Measurements from ENCODE around the gene ZBTB47. TPM values are rescaled to one million over a fixed set of nuclear protein-coding genes. Genes with fewer than 3 reads are reported as not detected.

The ZBTB47 gene
- polyA plus RNA-seq, 1 donor (not counting 4 experiments of a cell fraction or from before 2014, with no cell fraction given), result 5.1 TPM

DNA sequence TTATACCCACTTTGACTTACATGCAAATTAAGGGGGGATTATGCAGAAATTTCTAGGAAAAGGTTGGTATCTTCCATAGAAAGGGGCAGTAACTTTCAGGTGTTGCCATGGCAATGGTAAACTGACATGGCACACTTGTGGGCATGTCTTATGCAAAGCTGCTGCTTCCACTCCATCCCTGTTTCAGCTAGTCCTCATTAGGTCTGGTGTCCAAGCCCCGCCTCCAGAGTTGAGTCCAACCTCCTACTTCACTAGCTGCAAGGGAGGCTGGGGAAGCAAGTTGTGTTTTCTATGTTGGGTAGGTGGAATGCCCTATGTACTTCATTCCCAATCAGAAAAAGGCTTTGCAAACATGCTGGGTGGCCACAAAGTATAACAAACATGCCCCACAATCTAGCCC, 17.2 kb downstream of the ZBTB47 start:
- no peak overlapping the region for H3K9ac ChIP-seq (ENCODE audit: control insufficient read depth, extremely low read depth, insufficient read depth, low read length)
- no peaks in the 10 kb centered on the region for H3K4me1 ChIP-seq (ENCODE audit: control insufficient read depth, extremely low read depth, insufficient read depth, low read length)
- no peak overlapping the region for H2AFZ ChIP-seq (ENCODE audit: control insufficient read depth, low read length)
- H3K27ac ChIP-seq (ENCODE audit: control insufficient read depth, insufficient read depth, low read length), result no peak overlapping the region
- H3K9me1 ChIP-seq (ENCODE audit: control insufficient read depth, extremely low read depth, insufficient read depth, low read length), result no peaks in the 10 kb centered on the region
- no peaks in the 10 kb centered on the region for H3K27me3 ChIP-seq (ENCODE audit: control insufficient read depth, extremely low read depth, insufficient read depth, low read length)
- dilution Hi-C loops (cut with MboI; ENCODE audit: extremely low pct_ligation_motif_present, low sequenced_read_pairs), result no loop called here
- FAIRE-seq (no peak), DNase-seq (ENCODE audit: low read depth, low spot score) (no peak)
- no peaks in the 10 kb centered on the region for H3K79me2 ChIP-seq (ENCODE audit: control insufficient read depth, insufficient read depth, low read length)
- no peak overlapping the region for H3K4me2 ChIP-seq (ENCODE audit: control insufficient read depth, extremely low read depth, insufficient read depth, low read depth, low read length)
- no peak for TF ChIP-seq EZH2 (IDR thresholded peaks at IDR 0.05; ENCODE audit: low read length)
- TF ChIP-seq, protein P1, sequence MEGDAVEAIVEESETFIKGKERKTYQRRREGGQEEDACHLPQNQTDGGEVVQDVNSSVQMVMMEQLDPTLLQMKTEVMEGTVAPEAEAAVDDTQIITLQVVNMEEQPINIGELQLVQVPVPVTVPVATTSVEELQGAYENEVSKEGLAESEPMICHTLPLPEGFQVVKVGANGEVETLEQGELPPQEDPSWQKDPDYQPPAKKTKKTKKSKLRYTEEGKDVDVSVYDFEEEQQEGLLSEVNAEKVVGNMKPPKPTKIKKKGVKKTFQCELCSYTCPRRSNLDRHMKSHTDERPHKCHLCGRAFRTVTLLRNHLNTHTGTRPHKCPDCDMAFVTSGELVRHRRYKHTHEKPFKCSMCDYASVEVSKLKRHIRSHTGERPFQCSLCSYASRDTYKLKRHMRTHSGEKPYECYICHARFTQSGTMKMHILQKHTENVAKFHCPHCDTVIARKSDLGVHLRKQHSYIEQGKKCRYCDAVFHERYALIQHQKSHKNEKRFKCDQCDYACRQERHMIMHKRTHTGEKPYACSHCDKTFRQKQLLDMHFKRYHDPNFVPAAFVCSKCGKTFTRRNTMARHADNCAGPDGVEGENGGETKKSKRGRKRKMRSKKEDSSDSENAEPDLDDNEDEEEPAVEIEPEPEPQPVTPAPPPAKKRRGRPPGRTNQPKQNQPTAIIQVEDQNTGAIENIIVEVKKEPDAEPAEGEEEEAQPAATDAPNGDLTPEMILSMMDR (optimal IDR thresholded peaks at IDR 0.05 in 1 of 3, IDR thresholded peaks at IDR 0.05 in 1 of 3, conservative IDR thresholded peaks at IDR 0.05 in 1 of 3; ENCODE audit: extremely low read depth in 1 of 3, insufficient read depth in 2 of 3, low read length in 3 of 3), result no peak
- no peaks in the 10 kb centered on the region for H3K9me3 ChIP-seq (ENCODE audit: control insufficient read depth, low read depth, low read length)
- H3K4me3 ChIP-seq (ENCODE audit: control insufficient read depth in 2 of 3, extremely low read depth in 1 of 3, insufficient read depth in 2 of 3, low read depth in 1 of 3, low read length in 3 of 3), result no peak overlapping the region
- no peaks in the 10 kb centered on the region for H4K20me1 ChIP-seq (ENCODE audit: control insufficient read depth, extremely low read depth, insufficient read depth, low read length)
- H3K36me3 ChIP-seq (ENCODE audit: control insufficient read depth in 2 of 2, extremely low read depth in 1 of 2, insufficient read depth in 2 of 2, low read length in 2 of 2), result no peaks in the 10 kb centered on the region

DNA sequence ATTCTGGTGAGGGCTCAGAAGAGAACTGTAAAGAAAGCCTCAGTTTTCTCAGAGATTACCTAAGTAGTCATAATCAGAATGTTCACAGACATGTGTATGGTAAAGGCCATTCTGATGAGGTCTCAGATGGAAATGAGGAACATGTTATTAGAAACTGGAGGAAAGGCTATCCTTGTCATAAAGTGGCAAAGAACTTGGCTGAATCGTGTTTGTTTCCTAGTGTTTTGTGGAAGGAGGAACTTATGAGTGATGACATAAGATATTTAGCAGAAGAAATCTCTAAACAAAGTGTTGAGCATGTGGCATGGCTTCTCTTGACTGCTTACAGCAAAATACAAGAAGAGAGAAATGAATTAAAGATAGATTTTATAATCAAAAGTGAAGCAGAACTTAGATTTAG, 19.0 kb downstream of the ZBTB47 start:
- no peak for FAIRE-seq
- Histone ChIP-seq H3K4me3 (ENCODE audit: control insufficient read depth in 2 of 3, extremely low read depth in 1 of 3, insufficient read depth in 2 of 3, low read depth in 1 of 3, low read length in 3 of 3) (no peak overlapping the region), H3K36me3 (ENCODE audit: control insufficient read depth in 2 of 2, extremely low read depth in 1 of 2, insufficient read depth in 2 of 2, low read length in 2 of 2) (no peaks in the 10 kb centered on the region), H3K4me1 (ENCODE audit: control insufficient read depth, extremely low read depth, insufficient read depth, low read length) (no peaks in the 10 kb centered on the region), H3K9me3 (ENCODE audit: control insufficient read depth, low read depth, low read length) (peaks cover 3% of the 10 kb centered on the region), H3K9me1 (ENCODE audit: control insufficient read depth, extremely low read depth, insufficient read depth, low read length) (no peaks in the 10 kb centered on the region), H4K20me1 (ENCODE audit: control insufficient read depth, extremely low read depth, insufficient read depth, low read length) (no peaks in the 10 kb centered on the region), H3K9ac (ENCODE audit: control insufficient read depth, extremely low read depth, insufficient read depth, low read length) (no peak overlapping the region), H3K4me2 (ENCODE audit: control insufficient read depth, extremely low read depth, insufficient read depth, low read depth, low read length) (no peak overlapping the region), H3K27me3 (ENCODE audit: control insufficient read depth, extremely low read depth, insufficient read depth, low read length) (no peaks in the 10 kb centered on the region), H3K27ac (ENCODE audit: control insufficient read depth, insufficient read depth, low read length) (no peak overlapping the region), H2AFZ (ENCODE audit: control insufficient read depth, low read length) (no peak overlapping the region), H3K79me2 (ENCODE audit: control insufficient read depth, insufficient read depth, low read length) (no peaks in the 10 kb centered on the region)
- TF ChIP-seq, protein P1 (optimal IDR thresholded peaks at IDR 0.05 in 1 of 3, IDR thresholded peaks at IDR 0.05 in 1 of 3, conservative IDR thresholded peaks at IDR 0.05 in 1 of 3; ENCODE audit: extremely low read depth in 1 of 3, insufficient read depth in 2 of 3, low read length in 3 of 3), result no peak
- TF ChIP-seq EZH2 (IDR thresholded peaks at IDR 0.05; ENCODE audit: low read length), result no peak
- dilution Hi-C loops (cut with MboI; ENCODE audit: extremely low pct_ligation_motif_present, low sequenced_read_pairs), result no loop called here
- no peak for DNase-seq (ENCODE audit: low read depth, low spot score)
